Neural cell (in vitro differentiated cells): ENCODE measurements around the gene P4HA2. TPM values are rescaled to one million over a fixed set of nuclear protein-coding genes. Genes with fewer than 3 reads are reported as not detected.

Experiments used
- H2AFZ ChIP-seq: fragments of 200-600, 300-800 bp; sonication (generic), shearing (Covaris generic); 2 replicates; pipeline ENCODE4 v1.6.0; 2014; ENCODE audit warnings: low read depth, mild to moderate bottlenecking, antibody characterized with exemption, low read length, moderate library complexity
- H3F3A ChIP-seq: fragments of 200-600 bp; shearing (Covaris generic); 2 replicates; pipeline ENCODE4 v1.6.1; 2016; ENCODE audit warnings: mild to moderate bottlenecking, moderate library complexity, mixed read lengths, antibody characterized with exemption, low read length; ENCODE audit not compliant: insufficient read depth, poor library complexity, severe bottlenecking
- H3K27ac ChIP-seq: fragments of 200-600, 300-800 bp; sonication (generic), shearing (Covaris generic); 2 replicates; pipeline ENCODE4 v1.5.1; 2014; ENCODE audit warnings: mild to moderate bottlenecking, low read length, moderate library complexity
- H3K27me3 ChIP-seq: fragments of 300-800, 200-600 bp; sonication (generic), shearing (Covaris generic); 2 replicates; pipeline ENCODE4 v1.6.0; 2014; ENCODE audit warnings: mild to moderate bottlenecking, low read depth, low read length, moderate library complexity; ENCODE audit not compliant: insufficient read depth
- H3K36me3 ChIP-seq: fragments of 300-800, 200-600 bp; sonication (generic), shearing (Covaris generic); 2 replicates; pipeline ENCODE4 v1.5.1; 2014; ENCODE audit warnings: mild to moderate bottlenecking, antibody characterized with exemption, low read length, moderate library complexity; ENCODE audit not compliant: insufficient read depth
- H3K4me2 ChIP-seq: fragments of 300-800, 200-600 bp; sonication (generic), shearing (Covaris generic); 2 replicates; pipeline ENCODE4 v1.6.0; 2014; ENCODE audit warnings: mild to moderate bottlenecking, low read length
- H3K4me3 ChIP-seq: fragments of 300-800, 200-600 bp; sonication (generic), shearing (Covaris generic); 2 replicates; pipeline ENCODE4 v1.5.1; 2014; ENCODE audit warnings: mild to moderate bottlenecking, low read length, moderate library complexity
- H3K79me2 ChIP-seq: fragments of 200-600 bp; shearing (Covaris generic); replicated peaks from 2 replicates; pipeline ENCODE4 v1.6.0; 2014; ENCODE audit warnings: mild to moderate bottlenecking, low read length, moderate library complexity; ENCODE audit not compliant: insufficient read depth
- H3K9ac ChIP-seq: fragments of 300-800, 200-600 bp; sonication (generic), shearing (Covaris generic); 2 replicates; pipeline ENCODE4 v1.6.1; 2016; ENCODE audit warnings: mild to moderate bottlenecking, low read length, mixed read lengths
- H3K9me2 ChIP-seq: fragments of 200-600 bp; shearing (Covaris generic); 2 replicates; pipeline ENCODE4 v1.6.1; 2016; ENCODE audit warnings: mild to moderate bottlenecking, low read length, mixed read lengths; ENCODE audit not compliant: insufficient read depth
- H3K9me3 ChIP-seq: fragments of 200-600, 300-800 bp; sonication (generic), shearing (Covaris generic); 2 replicates; pipeline ENCODE4 v1.6.1; 2016; ENCODE audit warnings: mild to moderate bottlenecking, mixed run types, low read length, moderate library complexity, mixed read lengths
- H4K20me1 ChIP-seq: fragments of 200-600 bp; shearing (Covaris generic); 2 replicates; pipeline ENCODE4 v1.6.1; 2016; ENCODE audit warnings: mild to moderate bottlenecking, mixed run types; ENCODE audit not compliant: insufficient read depth
- CTCF ChIP-seq: fragments of 450-650 bp; IDR thresholded peaks from 2 replicates; pipeline ENCODE4 v1.5.1; 2014; ENCODE audit warnings: antibody characterized with exemption, mild to moderate bottlenecking, moderate library complexity; ENCODE audit not compliant: poor library complexity, severe bottlenecking
- EP300 ChIP-seq: fragments of 450-650 bp; conservative IDR thresholded peaks from 2 replicates; pipeline ENCODE4 v1.6.1; 2014; ENCODE audit warnings: antibody characterized with exemption, mild to moderate bottlenecking, moderate library complexity; ENCODE audit not compliant: poor library complexity, severe bottlenecking
- EZH2 ChIP-seq: fragments of 200-600, 300-800 bp; shearing (Covaris generic), sonication (generic); IDR thresholded peaks from 2 replicates; pipeline ENCODE4 v1.6.1; 2014; ENCODE audit warnings: antibody characterized with exemption, low read length, borderline replicate concordance, mild to moderate bottlenecking; ENCODE audit not compliant: insufficient read depth, poor library complexity, severe bottlenecking
- MXI1 ChIP-seq: fragments of 450-650 bp; conservative IDR thresholded peaks from 2 replicates; pipeline ENCODE4 v1.6.1; 2014; ENCODE audit warnings: antibody characterized with exemption, mild to moderate bottlenecking; ENCODE audit not compliant: poor library complexity, severe bottlenecking
- POLR2AphosphoS5 ChIP-seq: IDR thresholded peaks from 2 replicates; pipeline ENCODE4 v1.6.1; 2012
- RAD21 ChIP-seq: fragments of 450-650 bp; conservative IDR thresholded peaks from 2 replicates; pipeline ENCODE4 v1.6.1; 2014; ENCODE audit warnings: antibody characterized with exemption, mild to moderate bottlenecking, moderate library complexity
- REST ChIP-seq: IDR thresholded peaks from 2 replicates; pipeline ENCODE4 v1.6.1; 2012; ENCODE audit warnings: borderline replicate concordance
- SMC3 ChIP-seq: fragments of 450-650 bp; conservative IDR thresholded peaks from 2 replicates; pipeline ENCODE4 v1.6.1; 2014; ENCODE audit warnings: antibody characterized with exemption, mild to moderate bottlenecking, moderate library complexity; ENCODE audit not compliant: poor library complexity
- TAF1 ChIP-seq: IDR thresholded peaks from 2 replicates; pipeline ENCODE4 v1.6.1; 2012; ENCODE audit warnings: low read depth
- polyA plus RNA-seq: library from polyadenylated mRNA; depleted of rRNA; stranded (reverse); fragments of >200 nt; gene quantifications from 2 replicates; pipeline ENCODE4 v1.2.3, GENCODE V29; 2014

P4HA2 gene
- polyA plus RNA-seq, 1 donor from 2014 or later, result 1.4 TPM

GRCh38 chr5:132227235-132227484 lies 493 bp downstream of the P4HA2 start:
- TF ChIP-seq POLR2AphosphoS5, result no peak
- no peak for TF ChIP-seq CTCF
- no peak for TF ChIP-seq RAD21
- TF ChIP-seq EZH2, result no peak
- no peak for TF ChIP-seq SMC3
- TF ChIP-seq MXI1, result no peak
- no peak for TF ChIP-seq EP300
- no peak for TF ChIP-seq TAF1
- TF ChIP-seq REST, result no peak
- H3K4me2 ChIP-seq, result peak overlapping the region; percentile 48
- H3K9ac ChIP-seq, result peak overlapping the region; percentile 58
- peaks cover 10% of the 10 kb centered on the region for H3K27me3 ChIP-seq
- H4K20me1 ChIP-seq, result no peaks in the 10 kb centered on the region
- no peaks in the 10 kb centered on the region for H3F3A ChIP-seq
- no peaks in the 10 kb centered on the region for H3K36me3 ChIP-seq
- no peak overlapping the region for H2AFZ ChIP-seq
- no peak overlapping the region for H3K27ac ChIP-seq
- H3K4me3 ChIP-seq, result peak overlapping the region; percentile 75
- H3K9me3 ChIP-seq, result no peaks in the 10 kb centered on the region
- H3K9me2 ChIP-seq, result no peaks in the 10 kb centered on the region
- H3K79me2 ChIP-seq, result no peaks in the 10 kb centered on the region

- Histone ChIP-seq H3K9ac (peak overlapping the region; percentile 58), H3F3A (no peaks in the 10 kb centered on the region), H3K27me3 (peaks cover 10% of the 10 kb centered on the region), H3K4me3 (peak overlapping the region; percentile 75), H3K9me3 (no peaks in the 10 kb centered on the region), H3K36me3 (no peaks in the 10 kb centered on the region), H4K20me1 (no peaks in the 10 kb centered on the region), H3K4me2 (peak overlapping the region; percentile 48), H3K27ac (no peak overlapping the region), H3K9me2 (no peaks in the 10 kb centered on the region), H3K79me2 (no peaks in the 10 kb centered on the region), H2AFZ (no peak overlapping the region)
- TF ChIP-seq SMC3, result no peak
- TF ChIP-seq EP300, result no peak
- TF ChIP-seq CTCF, result no peak
- no peak for TF ChIP-seq RAD21
- no peak for TF ChIP-seq POLR2AphosphoS5
- TF ChIP-seq EZH2, result no peak
- no peak for TF ChIP-seq MXI1
- no peak for TF ChIP-seq REST
- TF ChIP-seq TAF1, result no peak
These were observed 978 bp downstream of the P4HA2 start for GRCh38 chr5:132226516-132227234.
